NCI-H82 treated with DMSO at 0.1 percent for 48 hours (cell line): Measurements from ENCODE around the gene MKKS.

Source experiments
- DNase-seq: peaks from one replicate; lab custom pipeline; 2025; ENCODE audit not compliant: unreplicated experiment; lab: John Stamatoyannopoulos, UW

Gene MKKS

GRCh38 chr20:10370091-10370887 lies 63.7 kb downstream of the MKKS start:
- no peak for DNase-seq

DNA sequence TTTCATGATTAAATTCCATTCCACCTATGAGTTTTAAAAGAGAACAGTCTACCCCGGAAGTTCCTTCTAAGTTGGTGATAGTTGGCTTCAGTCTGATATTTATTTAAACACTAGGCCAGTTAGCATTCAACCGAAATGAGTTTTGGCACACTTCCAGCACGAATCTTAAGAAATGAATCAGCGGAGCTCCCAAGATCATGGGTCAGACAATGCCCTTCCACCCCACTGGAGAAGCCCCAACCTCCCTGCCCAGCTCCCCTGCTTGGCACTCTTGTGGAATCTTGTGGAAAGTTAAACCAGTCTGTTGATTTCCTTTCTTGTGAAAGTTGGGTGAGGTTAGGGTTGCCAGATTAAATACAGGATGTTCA lies 64.3 kb downstream of the MKKS start:
- no peak for DNase-seq

GRCh38 chr20:10368702-10369041 lies 65.3 kb downstream of the MKKS start:
- DNase-seq, result no peak

DNA sequence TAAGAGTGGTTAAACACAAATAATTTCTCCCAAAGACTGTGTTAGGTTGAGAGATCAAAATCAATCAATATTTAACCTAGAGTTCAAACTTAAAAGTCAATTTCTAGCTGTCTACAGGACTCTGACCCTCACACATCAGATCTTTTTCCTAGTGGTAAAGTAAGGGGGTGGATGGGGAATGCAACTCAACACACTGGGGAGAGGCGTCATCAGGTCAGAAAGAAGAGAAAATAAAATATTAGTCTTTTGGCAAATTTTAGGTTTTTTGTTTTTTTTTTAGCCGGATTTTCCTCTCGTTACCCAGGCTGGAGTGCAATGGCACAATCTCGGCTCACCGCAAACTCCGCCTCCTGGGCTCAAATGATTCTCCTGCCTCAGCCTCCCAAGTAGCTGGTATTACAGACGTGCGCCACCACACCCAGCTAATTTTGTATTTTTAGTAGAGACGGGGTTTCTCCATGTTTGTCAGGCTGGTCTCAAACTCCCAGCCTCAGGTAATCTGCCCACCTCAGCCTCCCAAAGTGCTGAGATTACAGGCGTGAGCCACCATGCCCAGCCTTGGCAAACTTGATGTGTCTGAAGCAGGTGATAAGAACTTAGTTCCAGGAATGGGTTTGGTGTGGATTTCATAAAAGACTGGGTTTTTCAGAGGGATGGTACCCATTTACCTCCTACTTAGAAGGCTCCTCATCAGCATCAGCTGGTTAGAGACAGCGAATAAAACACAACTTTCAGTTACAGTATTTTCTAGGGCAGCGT lies 65.9 kb downstream of the MKKS start:
- DNase-seq, result no peak

DNA sequence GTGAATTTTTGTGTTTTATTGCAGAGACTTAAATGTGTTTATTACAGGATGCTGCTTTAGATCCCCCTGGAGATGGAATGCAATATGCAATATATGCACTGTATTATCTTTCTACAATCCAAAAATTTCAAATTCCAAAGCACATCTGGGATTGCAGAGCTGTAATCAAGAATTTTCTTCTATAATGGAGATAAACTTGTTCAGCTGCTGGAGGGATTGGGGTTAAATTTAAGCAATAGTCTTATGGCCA lies 66.4 kb downstream of the MKKS start:
- DNase-seq, result no peak

DNA sequence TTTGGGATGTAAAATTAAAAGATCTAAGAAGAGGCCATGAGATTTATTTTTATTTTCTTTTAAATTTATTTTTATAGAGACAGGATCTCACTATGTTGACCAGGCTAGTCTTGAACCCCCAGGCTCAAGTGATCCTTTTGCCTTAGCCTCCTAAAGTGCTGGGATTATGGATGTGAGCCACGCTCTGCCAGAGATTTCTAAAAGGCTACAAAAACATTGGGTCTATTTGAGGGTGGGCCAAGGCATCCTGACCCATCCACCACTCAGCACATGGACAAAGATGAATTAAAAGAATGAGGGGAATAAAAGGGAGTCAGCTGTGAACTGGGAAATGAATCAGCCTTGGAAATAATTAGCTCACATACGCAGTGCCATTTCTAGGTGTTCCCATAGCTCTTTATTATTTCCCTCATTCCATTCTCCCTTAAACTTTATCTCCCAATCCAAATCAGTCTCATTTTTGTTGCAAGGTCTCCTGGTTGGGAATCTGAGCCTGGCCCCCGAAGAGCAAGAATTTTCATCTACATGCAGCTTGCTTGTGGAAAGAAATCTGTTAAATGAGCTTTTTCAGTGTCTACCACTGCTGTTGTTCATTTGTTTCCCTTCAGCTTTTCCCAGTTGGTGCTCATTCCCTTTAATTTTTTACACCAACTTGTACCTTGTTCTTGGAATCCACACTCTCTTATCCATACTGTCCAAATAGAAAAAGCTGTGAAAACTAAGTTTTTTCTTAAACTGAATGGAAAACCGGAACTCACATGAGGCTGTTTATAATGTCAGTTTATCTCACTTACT lies 66.9 kb downstream of the MKKS start:
- no peak for DNase-seq

- no peak for DNase-seq
These were observed 71.3 kb downstream of the MKKS start for GRCh38 chr20:10362674-10363073.

- DNase-seq, result no peak
These were observed 73.1 kb downstream of the MKKS start for GRCh38 chr20:10360878-10361277.

- DNase-seq, result no peak
These were observed 74.4 kb downstream of the MKKS start for GRCh38 chr20:10359621-10360040.

- no peak for DNase-seq
These were observed 76.0 kb downstream of the MKKS start for GRCh38 chr20:10357974-10358373.

GRCh38 chr20:10357061-10357708 lies 76.8 kb downstream of the MKKS start:
- DNase-seq, result no peak

DNA sequence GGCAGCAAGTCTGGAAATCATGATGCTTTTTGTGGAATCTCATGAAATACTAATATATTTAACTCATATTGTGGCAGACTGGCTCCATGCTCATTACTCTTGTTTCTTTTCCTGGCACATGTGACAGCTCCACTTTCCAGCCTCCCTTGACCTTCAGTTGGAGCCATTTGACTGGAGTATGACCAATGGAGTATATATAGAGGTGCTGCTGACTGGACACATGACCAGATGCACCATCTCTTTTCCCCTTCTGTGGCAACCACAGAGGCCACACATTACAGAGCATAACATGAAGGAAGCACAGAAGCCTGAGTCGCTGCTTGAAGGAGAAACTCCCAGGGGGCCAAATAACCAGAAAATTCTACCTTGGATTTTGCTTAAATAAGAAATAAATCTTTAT lies 77.4 kb downstream of the MKKS start:
- no peak for DNase-seq

GRCh38 chr20:10352934-10353824 lies 80.8 kb downstream of the MKKS start:
- DNase-seq, result no peak
